ENCODE measurements around the gene PLEKHA3. TPM values are rescaled to one million over a fixed set of nuclear protein-coding genes. Genes with fewer than 3 reads are reported as not detected.

The PLEKHA3 gene
- 10 to 100 TPM; 26.4 to 30.5 TPM for total RNA-seq

GRCh38 chr2:178480227-178481181 is at the start of gene PLEKHA3:
Gene PLEKHA3 (plus strand): TSS chr2:178480457. CDS start chr2:178480870, 413 bp downstream.
- peak; percentile 75 for ATAC-seq
- H3K4me3 Mint-ChIP-seq, result peak within 1 kb of the TSS; percentile 98
- no peaks in the 10 kb centered on the region for H3K27me3 Mint-ChIP-seq
- H3K4me1 Mint-ChIP-seq, result peaks cover 50% of the 10 kb centered on the region
- H3K9me3 Mint-ChIP-seq (ENCODE audit: low read depth), result no peaks in the 10 kb centered on the region
- CTCF ChIA-PET, result interaction anchor here (1.0 to 4.5 kb wide), 5 partner anchors 13 to 366 kb away, joined by 3 to 29 read pairs (median 3); partner anchors contain the start of genes PJVK and PRKRA
- peaks cover 5% of the 10 kb centered on the region for H3K36me3 Mint-ChIP-seq
- H3K27ac Mint-ChIP-seq, result peak within 1 kb of the TSS; percentile 100
- peak; percentile 85 for DNase-seq

GRCh38 chr2:178436662-178437061 is 43.6 kb upstream of the PLEKHA3 start:
- Mint-ChIP-seq H3K4me3 (no peak overlapping the region), H3K9me3 (ENCODE audit: low read depth) (no peaks in the 10 kb centered on the region), H3K36me3 (peaks cover 54% of the 10 kb centered on the region), H3K27ac (no peak overlapping the region), H3K27me3 (no peaks in the 10 kb centered on the region), H3K4me1 (no peaks in the 10 kb centered on the region)
- no peak for DNase-seq
- CTCF ChIA-PET, result interaction anchor here (1.1 to 1.5 kb wide), 2 partner anchors 14 to 22 kb away, joined by 3 to 4 read pairs; partner anchors contain the start of genes PJVK and PRKRA
- ATAC-seq, result no peak

GRCh38 chr2:178441426-178441825 is 38.8 kb upstream of the PLEKHA3 start:
- ATAC-seq (no peak), DNase-seq (no peak)
- peaks cover 49% of the 10 kb centered on the region for H3K36me3 Mint-ChIP-seq
- no peaks in the 10 kb centered on the region for H3K4me1 Mint-ChIP-seq
- CTCF ChIA-PET, result interaction anchor here (1.0 to 1.2 kb wide), 2 partner anchors 9 to 329 kb away, joined by 3 to 4 read pairs; partner anchors contain the start of genes PRKRA and RBM45
- H3K9me3 Mint-ChIP-seq (ENCODE audit: low read depth), result no peaks in the 10 kb centered on the region
- no peak overlapping the region for H3K27ac Mint-ChIP-seq
- H3K4me3 Mint-ChIP-seq, result no peak overlapping the region
- no peaks in the 10 kb centered on the region for H3K27me3 Mint-ChIP-seq

GRCh38 chr2:178448968-178449661 is 31.1 kb upstream of the PLEKHA3 start:
- Mint-ChIP-seq H3K27me3 (no peaks in the 10 kb centered on the region), H3K4me1 (peaks cover 28% of the 10 kb centered on the region), H3K9me3 (ENCODE audit: low read depth) (no peaks in the 10 kb centered on the region), H3K27ac (peak overlapping the region; percentile 9), H3K4me3 (no peak overlapping the region), H3K36me3 (peaks cover 24% of the 10 kb centered on the region)
- ATAC-seq (no peak), DNase-seq (no peak)
- CTCF ChIA-PET, result interaction anchor here (1.3 to 2.5 kb wide), 4 partner anchors 14 to 74 kb away, joined by 3 to 15 read pairs (median 8); no protein-coding TSS in a partner anchor

GRCh38 chr2:178449700-178450523 is 30.3 kb upstream of the PLEKHA3 start:
- ATAC-seq, result no peak

GRCh38 chr2:178450524-178450773 is 29.8 kb upstream of the PLEKHA3 start:
- Mint-ChIP-seq H3K27me3 (peaks cover 2% of the 10 kb centered on the region), H3K4me1 (peaks cover 28% of the 10 kb centered on the region), H3K4me3 (peak overlapping the region; percentile 89), H3K36me3 (peaks cover 16% of the 10 kb centered on the region), H3K9me3 (ENCODE audit: low read depth) (no peaks in the 10 kb centered on the region), H3K27ac (peak overlapping the region; percentile 87)
- no peak for ATAC-seq
- DNase-seq, result peak; percentile 81
- CTCF ChIA-PET, result interaction anchor here (1.0 to 2.5 kb wide), 11 partner anchors 9 to 73 kb away, joined by 3 to 15 read pairs (median 5); no protein-coding TSS in a partner anchor

More at GRCh38 chr2:178449700-178450523, 30.3 kb upstream of the PLEKHA3 start:
- Mint-ChIP-seq H3K36me3 (peaks cover 21% of the 10 kb centered on the region), H3K27ac (peak overlapping the region; percentile 87), H3K9me3 (ENCODE audit: low read depth) (no peaks in the 10 kb centered on the region), H3K4me3 (peak overlapping the region; percentile 89), H3K27me3 (no peaks in the 10 kb centered on the region), H3K4me1 (peaks cover 28% of the 10 kb centered on the region)
- DNase-seq, result peak; percentile 54
- CTCF ChIA-PET, result interaction anchor here (1.2 to 2.5 kb wide), 10 partner anchors 9 to 73 kb away, joined by 3 to 15 read pairs (median 6); no protein-coding TSS in a partner anchor

GRCh38 chr2:178450774-178451525 is 29.3 kb upstream of the PLEKHA3 start, which contains the start of the genes PJVK and PRKRA:
Gene PJVK (plus strand): TSS chr2:178451378. CDS start chr2:178453410, 2,032 bp downstream.
Gene PRKRA (minus strand): TSS chr2:178451175. CDS start chr2:178451030, 145 bp downstream.
- Mint-ChIP-seq H3K27me3 (peaks cover 2% of the 10 kb centered on the region), H3K4me1 (peaks cover 28% of the 10 kb centered on the region), H3K4me3 (peak within 1 kb of the TSS; percentile 89), H3K27ac (peak within 1 kb of the TSS; percentile 89), H3K9me3 (ENCODE audit: low read depth) (no peaks in the 10 kb centered on the region), H3K36me3 (peaks cover 13% of the 10 kb centered on the region)
- ATAC-seq, result peak; percentile 94
- CTCF ChIA-PET, result interaction anchor here (0.6 to 2.5 kb wide), 15 partner anchors 10 to 146 kb away, joined by 3 to 15 read pairs (median 4); no protein-coding TSS in a partner anchor
- peak; percentile 97 for DNase-seq

- peaks cover 28% of the 10 kb centered on the region for H3K4me1 Mint-ChIP-seq
- H3K9me3 Mint-ChIP-seq (ENCODE audit: low read depth), result no peaks in the 10 kb centered on the region
- DNase-seq, result no peak
- H3K36me3 Mint-ChIP-seq, result peaks cover 7% of the 10 kb centered on the region
- CTCF ChIA-PET, result interaction anchor here (0.9 kb wide), 1 partner anchor 24 kb away, joined by 3 read pairs; no protein-coding TSS in a partner anchor
- ATAC-seq, result no peak
- H3K4me3 Mint-ChIP-seq, result no peak overlapping the region
- H3K27me3 Mint-ChIP-seq, result peaks cover 2% of the 10 kb centered on the region
- no peak overlapping the region for H3K27ac Mint-ChIP-seq
These were observed 27.9 kb upstream of the PLEKHA3 start for GRCh38 chr2:178452334-178452733.

- Mint-ChIP-seq H3K4me1 (peaks cover 27% of the 10 kb centered on the region), H3K36me3 (peaks cover 4% of the 10 kb centered on the region), H3K9me3 (ENCODE audit: low read depth) (no peaks in the 10 kb centered on the region), H3K27ac (no peak overlapping the region), H3K27me3 (peaks cover 2% of the 10 kb centered on the region), H3K4me3 (no peak overlapping the region)
- ATAC-seq (no peak), DNase-seq (no peak)
- CTCF ChIA-PET, result interaction anchor here (0.9 kb wide), 1 partner anchor 23 kb away, joined by 3 read pairs; no protein-coding TSS in a partner anchor
These were observed 27.4 kb upstream of the PLEKHA3 start for GRCh38 chr2:178452870-178453269.

- DNase-seq (no peak), ATAC-seq (no peak)
- CTCF ChIA-PET, result no interaction called here
These were observed 24.3 kb upstream of the PLEKHA3 start for GRCh38 chr2:178455947-178456346.

GRCh38 chr2:178457390-178457886 is 22.8 kb upstream of the PLEKHA3 start:
- Mint-ChIP-seq H3K27ac (no peak overlapping the region), H3K9me3 (ENCODE audit: low read depth) (no peaks in the 10 kb centered on the region), H3K4me1 (no peaks in the 10 kb centered on the region), H3K36me3 (no peaks in the 10 kb centered on the region), H3K27me3 (peaks cover 2% of the 10 kb centered on the region), H3K4me3 (no peak overlapping the region)
- CTCF ChIA-PET, result no interaction called here
- ATAC-seq, result no peak
- no peak for DNase-seq

More at GRCh38 chr2:178455947-178456346, 24.3 kb upstream of the PLEKHA3 start:
- Mint-ChIP-seq H3K4me1 (peaks cover 5% of the 10 kb centered on the region), H3K27me3 (peaks cover 2% of the 10 kb centered on the region), H3K36me3 (no peaks in the 10 kb centered on the region), H3K27ac (no peak overlapping the region), H3K9me3 (ENCODE audit: low read depth) (no peaks in the 10 kb centered on the region), H3K4me3 (no peak overlapping the region)
